ENCODE data around the gene VAV2. TPM values are rescaled to one million over a fixed set of nuclear protein-coding genes. Genes with fewer than 3 reads are reported as not detected.

Gene VAV2
- total and polyA plus RNA-seq, 4 donors: 13.0 to 28.2 (median 16.3) TPM

- no peak overlapping the region for H3K27ac ChIP-seq (ENCODE audit: low read depth in 1 of 2, low read length in 1 of 2)
- no peak for DNase-seq
Observed at GRCh38 chr9:133848471-133849109, 143.5 kb downstream of the VAV2 start.

GRCh38 chr9:133846483-133847090 lies 145.5 kb downstream of the VAV2 start:
- H3K9me3 ChIP-seq (ENCODE audit: control insufficient read depth in 4 of 4, insufficient read depth in 3 of 4, low read length in 3 of 4): no peaks in the 10 kb centered on the region
- peaks cover 0 to 27% (median 15%) of the 10 kb centered on the region in 5 donors for H3K4me1 ChIP-seq (ENCODE audit: control insufficient read depth in 5 of 5, insufficient read depth in 5 of 5, low read length in 5 of 5)
- no peak for TF ChIP-seq CTCF (IDR thresholded peaks at IDR 0.05; ENCODE audit: control extremely low read depth, extremely low read depth)
- no peak overlapping the region for H3K4me3 ChIP-seq
- 94 to 95% methylated on average over 18 of the region's 18 CpGs for WGBS, 2 donors
- H3K27ac ChIP-seq (ENCODE audit: low read depth in 1 of 2, low read length in 1 of 2): peak overlapping the region in 1 of 2 donors; percentile 91
- no peak overlapping the region for H3K9ac ChIP-seq (ENCODE audit: insufficient read depth in 1 of 2, low read length in 2 of 2)
- no peak for ATAC-seq (ENCODE audit: insufficient read depth, low FRiP score)
- DNase-seq: no peak
- no peaks in the 10 kb centered on the region for H3K36me3 ChIP-seq (ENCODE audit: control insufficient read depth in 4 of 4, insufficient read depth in 4 of 4, low read length in 4 of 4)
- no peaks in the 10 kb centered on the region for H3K27me3 ChIP-seq (ENCODE audit: control insufficient read depth in 3 of 3, insufficient read depth in 3 of 3, low read length in 2 of 3)

More at GRCh38 chr9:133848471-133849109, 143.5 kb downstream of the VAV2 start:
- H3K9ac ChIP-seq (ENCODE audit: insufficient read depth in 1 of 2, low read length in 2 of 2): no peak overlapping the region
- peaks cover 0 to 26% (median 13%) of the 10 kb centered on the region in 5 donors for H3K4me1 ChIP-seq (ENCODE audit: control insufficient read depth in 5 of 5, insufficient read depth in 5 of 5, low read length in 5 of 5)
- TF ChIP-seq CTCF (IDR thresholded peaks at IDR 0.05; ENCODE audit: control extremely low read depth, extremely low read depth): no peak
- H3K4me3 ChIP-seq: no peak overlapping the region
- 93 to 94% methylated on average over 19 of the region's 19 CpGs for WGBS, 2 donors
- no peak for ATAC-seq (ENCODE audit: insufficient read depth, low FRiP score)
- no peaks in the 10 kb centered on the region for H3K36me3 ChIP-seq (ENCODE audit: control insufficient read depth in 4 of 4, insufficient read depth in 4 of 4, low read length in 4 of 4)
- no peaks in the 10 kb centered on the region for H3K27me3 ChIP-seq (ENCODE audit: control insufficient read depth in 3 of 3, insufficient read depth in 3 of 3, low read length in 2 of 3)
- H3K9me3 ChIP-seq (ENCODE audit: control insufficient read depth in 4 of 4, insufficient read depth in 3 of 4, low read length in 3 of 4): no peaks in the 10 kb centered on the region

- Histone ChIP-seq H3K4me1 (ENCODE audit: control insufficient read depth in 5 of 5, insufficient read depth in 5 of 5, low read length in 5 of 5) (peaks cover 0 to 30% (median 15%) of the 10 kb centered on the region in 5 donors), H3K9me3 (ENCODE audit: control insufficient read depth in 4 of 4, insufficient read depth in 3 of 4, low read length in 3 of 4) (no peaks in the 10 kb centered on the region), H3K9ac (ENCODE audit: insufficient read depth in 1 of 2, low read length in 2 of 2) (no peak overlapping the region), H3K4me3 (no peak overlapping the region), H3K27ac (ENCODE audit: low read depth in 1 of 2, low read length in 1 of 2) (peak overlapping the region in 1 of 2 donors; percentile 91), H3K27me3 (ENCODE audit: control insufficient read depth in 3 of 3, insufficient read depth in 3 of 3, low read length in 2 of 3) (no peaks in the 10 kb centered on the region), H3K36me3 (ENCODE audit: control insufficient read depth in 4 of 4, insufficient read depth in 4 of 4, low read length in 4 of 4) (no peaks in the 10 kb centered on the region)
- TF ChIP-seq CTCF (IDR thresholded peaks at IDR 0.05; ENCODE audit: control extremely low read depth, extremely low read depth): no peak
- DNase-seq (peak; percentile 88 to 94 (median 92)), ATAC-seq (ENCODE audit: insufficient read depth, low FRiP score) (peak; percentile 73)
- 7 to 17% methylated on average over 7 of the region's 7 CpGs for WGBS, 2 donors
Observed at GRCh38 chr9:133845440-133845839, 146.7 kb downstream of the VAV2 start.
